MCF 10A (cell line): ENCODE measurements around the gene KRTAP5-2. TPM values are rescaled to one million over a fixed set of nuclear protein-coding genes. Genes with fewer than 3 reads are reported as not detected.
"Not testable (repeated sequence)": the region's sequence is repeated elsewhere in the genome, so short reads cannot be mapped to it uniquely, and the experiment has no call there.

Source experiments
- BruUV-seq: library from RNA; stranded (reverse); fragments of 400-500 nt; replicated peaks from 2 replicates; lab custom pipeline; 2021; lab: Mats Ljungman, UMichigan
- CTCF ChIA-PET: fragments of 300-600 bp; sonication (Branson Sonifier 250); formaldehyde crosslinking; extraction: SDS; loops from one replicate; lab custom pipeline; 2021; ENCODE audit warnings: antibody characterized with exemption, inconsistent platforms; lab: Yijun Ruan, JAX
- POLR2A ChIA-PET: fragments of 300-600, 350-650 bp; sonication (Branson Sonifier 250); formaldehyde crosslinking; extraction: SDS; loops from one replicate; lab custom pipeline; 2020; ENCODE audit warnings: antibody characterized with exemption, inconsistent platforms; lab: Yijun Ruan, JAX
- DNase-seq: peaks from one replicate; pipeline ENCODE4 v3.0.0-alpha.2; 2018; ENCODE audit not compliant: unreplicated experiment
- H3K27ac Mint-ChIP-seq: one replicate; pipeline ENCODE4 v1.8.0; 2022; ENCODE audit warnings: mild to moderate bottlenecking, low read depth, mixed read lengths; ENCODE audit not compliant: unreplicated experiment
- H3K27me3 Mint-ChIP-seq: one replicate; pipeline ENCODE4 v1.8.0; 2022; ENCODE audit warnings: mixed read lengths; ENCODE audit not compliant: insufficient read depth, unreplicated experiment
- H3K36me3 Mint-ChIP-seq: one replicate; pipeline ENCODE4 v1.8.0; 2022; ENCODE audit warnings: mild to moderate bottlenecking, moderate library complexity, mixed read lengths; ENCODE audit not compliant: insufficient read depth, unreplicated experiment
- H3K4me1 Mint-ChIP-seq: one replicate; pipeline ENCODE4 v1.8.0; 2022; ENCODE audit warnings: mixed read lengths; ENCODE audit not compliant: insufficient read depth, unreplicated experiment
- H3K4me3 Mint-ChIP-seq: one replicate; pipeline ENCODE4 v1.8.0; 2022; ENCODE audit warnings: mild to moderate bottlenecking, moderate library complexity, mixed read lengths; ENCODE audit not compliant: unreplicated experiment
- H3K9me3 Mint-ChIP-seq: one replicate; pipeline ENCODE4 v1.8.0; 2022; ENCODE audit warnings: mixed read lengths; ENCODE audit not compliant: unreplicated experiment
- CTCF ChIP-seq: fragments of 200-600 bp; IDR thresholded peaks from one replicate; pipeline ENCODE4 v1.8.0; 2022; ENCODE audit warnings: antibody characterized with exemption, mild to moderate bottlenecking; ENCODE audit not compliant: unreplicated experiment
- intact Hi-C: fragments of 100-400 bp; cut with micrococcal nuclease; formaldehyde crosslinking; loops from 2 replicates; pipeline ENCODE4 v1.14.1; 2022
- total RNA-seq: library from RNA; stranded (reverse); gene quantifications from 2 replicates; pipeline ENCODE4 v1.2.3, GENCODE V29; 2022

KRTAP5-2 gene
- total RNA-seq, 1 experiment from 2014 or later, result not detected

- POLR2A ChIA-PET, result interaction anchor here (0.5 kb wide), 1 partner anchor 55 kb away, joined by 3 read pairs; no protein-coding TSS in a partner anchor
These were observed 2.5 kb upstream of the KRTAP5-2 start for GRCh38 chr11:1600626-1601025.

GRCh38 chr11:1598816-1599215 lies 722 bp upstream of the KRTAP5-2 start:
- no peak for TF ChIP-seq CTCF
- BruUV-seq, result no TSS peak
- CTCF ChIA-PET, result interaction anchor here (0.7 to 1.4 kb wide), 2 partner anchors 53 to 491 kb away, joined by 3 to 4 read pairs; no protein-coding TSS in a partner anchor

More at GRCh38 chr11:1600626-1601025, 2.5 kb upstream of the KRTAP5-2 start:
- CTCF ChIA-PET, result no interaction called here
- no peak for TF ChIP-seq CTCF
- Mint-ChIP-seq H3K4me1 (no peaks in the 10 kb centered on the region), H3K27ac (no peak overlapping the region), H3K4me3 (no peak overlapping the region), H3K36me3 (no peaks in the 10 kb centered on the region), H3K9me3 (no peaks in the 10 kb centered on the region), H3K27me3 (peaks cover 86% of the 10 kb centered on the region)
- intact Hi-C loops, result no loop called here
- DNase-seq, result no peak
- BruUV-seq, result no TSS peak

GRCh38 chr11:1598406-1598805 lies 312 bp upstream of the KRTAP5-2 start:
- H3K27ac Mint-ChIP-seq, result not testable (repeated sequence)

More at GRCh38 chr11:1598816-1599215, 722 bp upstream of the KRTAP5-2 start:
- DNase-seq, result no peak
- Mint-ChIP-seq H3K27ac (no peak overlapping the region), H3K9me3 (no peaks in the 10 kb centered on the region), H3K4me3 (no peak overlapping the region), H3K27me3 (peaks cover 100% of the 10 kb centered on the region), H3K36me3 (no peaks in the 10 kb centered on the region), H3K4me1 (no peaks in the 10 kb centered on the region)
- intact Hi-C loops, result no loop called here
- POLR2A ChIA-PET, result no interaction called here

GRCh38 chr11:1597331-1597993 lies 632 bp downstream of the KRTAP5-2 start:
- ChIA-PET CTCF (interaction anchor here (0.5 to 1.6 kb wide), 7 partner anchors 8 to 557 kb away, joined by 3 to 5 read pairs (median 4); partner anchors contain the start of gene KRTAP5-5), POLR2A (interaction anchor here (0.7 kb wide), 1 partner anchor 47 kb away, joined by 3 read pairs; no protein-coding TSS in a partner anchor)
- intact Hi-C loops, result no loop called here
- no peak overlapping the region for H3K4me3 Mint-ChIP-seq
- peaks cover 100% of the 10 kb centered on the region for H3K27me3 Mint-ChIP-seq
- no peaks in the 10 kb centered on the region for H3K9me3 Mint-ChIP-seq
- TF ChIP-seq CTCF, result no peak
- BruUV-seq, result no TSS peak
- H3K36me3 Mint-ChIP-seq, result no peaks in the 10 kb centered on the region
- DNase-seq, result no peak
- H3K27ac Mint-ChIP-seq, result no peak overlapping the region
- H3K4me1 Mint-ChIP-seq, result no peaks in the 10 kb centered on the region

More at GRCh38 chr11:1598406-1598805, 312 bp upstream of the KRTAP5-2 start:
- DNase-seq, H3K9me3 Mint-ChIP-seq, POLR2A ChIA-PET, H3K4me3 Mint-ChIP-seq, BruUV-seq, intact Hi-C loops, H3K4me1 Mint-ChIP-seq, H3K36me3 Mint-ChIP-seq: not testable (repeated sequence)
- CTCF ChIA-PET, result interaction anchor here (0.7 to 1.6 kb wide), 5 partner anchors 9 to 491 kb away, joined by 3 to 5 read pairs (median 4); partner anchors contain the start of gene KRTAP5-5
- H3K27me3 Mint-ChIP-seq, result peaks cover 100% of the 10 kb centered on the region

GRCh38 chr11:1596576-1597121 lies 1.4 kb downstream of the KRTAP5-2 start:
- intact Hi-C loops, DNase-seq, BruUV-seq, H3K36me3 Mint-ChIP-seq, H3K4me3 Mint-ChIP-seq, H3K27ac Mint-ChIP-seq, H3K4me1 Mint-ChIP-seq, H3K9me3 Mint-ChIP-seq: not testable (repeated sequence)
- ChIA-PET CTCF (interaction anchor here (0.5 to 2.4 kb wide), 7 partner anchors 8 to 55 kb away, joined by 3 to 10 read pairs (median 5); no protein-coding TSS in a partner anchor), POLR2A (interaction anchor here (0.6 to 0.7 kb wide), 2 partner anchors 46 to 65 kb away, joined by 3 to 4 read pairs; no protein-coding TSS in a partner anchor)
- H3K27me3 Mint-ChIP-seq, result peaks cover 100% of the 10 kb centered on the region

GRCh38 chr11:1595994-1596575 lies 2.0 kb downstream of the KRTAP5-2 start:
- DNase-seq, H3K9me3 Mint-ChIP-seq, H3K4me3 Mint-ChIP-seq, H3K4me1 Mint-ChIP-seq, H3K36me3 Mint-ChIP-seq, intact Hi-C loops, BruUV-seq, H3K27ac Mint-ChIP-seq: not testable (repeated sequence)
- H3K27me3 Mint-ChIP-seq, result peaks cover 95% of the 10 kb centered on the region
- CTCF ChIA-PET, result interaction anchor here (0.6 to 2.4 kb wide), 20 partner anchors 13 to 813 kb away, joined by 3 to 10 read pairs (median 4); no protein-coding TSS in a partner anchor
- POLR2A ChIA-PET, result interaction anchor here (1.1 kb wide), 1 partner anchor 17 kb away, joined by 4 read pairs; no protein-coding TSS in a partner anchor
